Measurements from ENCODE around the gene AMIGO3. TPM values are rescaled to one million over a fixed set of nuclear protein-coding genes. Genes with fewer than 3 reads are reported as not detected.

The AMIGO3 gene
- total and polyA plus RNA-seq, 4 donors = 0.11 to 1.1 TPM; not detected in 2

DNA sequence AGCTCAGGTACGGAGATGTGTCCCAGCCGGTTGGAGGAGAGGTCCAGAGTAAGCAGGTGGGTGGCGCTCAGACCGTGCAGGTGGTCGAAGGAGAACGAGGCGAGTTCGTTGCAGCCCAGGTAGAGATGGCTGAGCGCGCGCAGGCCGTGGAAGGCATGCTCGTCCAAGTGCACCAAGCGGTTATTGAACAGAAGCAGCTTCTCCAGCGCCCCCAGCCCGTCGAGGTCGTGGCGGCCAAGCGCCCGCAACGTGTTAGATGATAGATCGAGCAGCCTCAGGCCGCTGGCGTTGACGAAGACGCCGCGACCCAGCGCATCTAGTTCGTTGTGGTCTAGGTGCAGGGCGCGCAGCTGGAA is 648 bp downstream of the AMIGO3 start:
- Histone ChIP-seq H3K27me3 (ENCODE audit: control insufficient read depth in 4 of 4, insufficient read depth in 4 of 4, low read length in 3 of 4) (no peaks in the 10 kb centered on the region), H3K27ac (ENCODE audit: low read depth in 1 of 2, low read length in 2 of 2) (no peak overlapping the region), H3K9me3 (ENCODE audit: control insufficient read depth in 4 of 4, low read length in 3 of 4) (no peaks in the 10 kb centered on the region), H3K4me1 (ENCODE audit: control insufficient read depth in 4 of 4, insufficient read depth in 4 of 4, low read length in 3 of 4) (peaks cover 4 to 29% (median 18%) of the 10 kb centered on the region in 4 donors), H3K4me3 (ENCODE audit: low read depth in 1 of 3, low read length in 3 of 3) (peak overlapping the region in 1 of 3 donors; percentile 6), H3K9ac (ENCODE audit: low read depth in 1 of 2, low read length in 2 of 2) (no peak overlapping the region), H3K36me3 (ENCODE audit: control insufficient read depth in 4 of 4, insufficient read depth in 3 of 4, low read depth in 1 of 4, low read length in 3 of 4) (peaks cover 6 to 54% (median 19%) of the 10 kb centered on the region in 4 donors)
- 35% methylated on average over 33 of the region's 33 CpGs for WGBS
- no peak for TF ChIP-seq SP1 (IDR thresholded peaks at IDR 0.05)
- TF ChIP-seq RXRA (IDR thresholded peaks at IDR 0.05) = no peak
- TF ChIP-seq FOXA1 (IDR thresholded peaks at IDR 0.05) = peak; percentile 9
- TF ChIP-seq HNF4A (conservative IDR thresholded peaks at IDR 0.05) = no peak
- no peak for TF ChIP-seq HNF4G (IDR thresholded peaks at IDR 0.05)
- TF ChIP-seq, protein P1, sequence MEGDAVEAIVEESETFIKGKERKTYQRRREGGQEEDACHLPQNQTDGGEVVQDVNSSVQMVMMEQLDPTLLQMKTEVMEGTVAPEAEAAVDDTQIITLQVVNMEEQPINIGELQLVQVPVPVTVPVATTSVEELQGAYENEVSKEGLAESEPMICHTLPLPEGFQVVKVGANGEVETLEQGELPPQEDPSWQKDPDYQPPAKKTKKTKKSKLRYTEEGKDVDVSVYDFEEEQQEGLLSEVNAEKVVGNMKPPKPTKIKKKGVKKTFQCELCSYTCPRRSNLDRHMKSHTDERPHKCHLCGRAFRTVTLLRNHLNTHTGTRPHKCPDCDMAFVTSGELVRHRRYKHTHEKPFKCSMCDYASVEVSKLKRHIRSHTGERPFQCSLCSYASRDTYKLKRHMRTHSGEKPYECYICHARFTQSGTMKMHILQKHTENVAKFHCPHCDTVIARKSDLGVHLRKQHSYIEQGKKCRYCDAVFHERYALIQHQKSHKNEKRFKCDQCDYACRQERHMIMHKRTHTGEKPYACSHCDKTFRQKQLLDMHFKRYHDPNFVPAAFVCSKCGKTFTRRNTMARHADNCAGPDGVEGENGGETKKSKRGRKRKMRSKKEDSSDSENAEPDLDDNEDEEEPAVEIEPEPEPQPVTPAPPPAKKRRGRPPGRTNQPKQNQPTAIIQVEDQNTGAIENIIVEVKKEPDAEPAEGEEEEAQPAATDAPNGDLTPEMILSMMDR (IDR thresholded peaks at IDR 0.05; ENCODE audit: low read depth, low read length, missing input control) = no peak
- no peak for TF ChIP-seq GABPA (IDR thresholded peaks at IDR 0.05 in 1 of 2, conservative IDR thresholded peaks at IDR 0.05 in 1 of 2)
- TF ChIP-seq JUND (IDR thresholded peaks at IDR 0.05) = no peak
- no peak for TF ChIP-seq NR2F2 (IDR thresholded peaks at IDR 0.05)
- no peak for DNase-seq (ENCODE audit: low spot score)

DNA sequence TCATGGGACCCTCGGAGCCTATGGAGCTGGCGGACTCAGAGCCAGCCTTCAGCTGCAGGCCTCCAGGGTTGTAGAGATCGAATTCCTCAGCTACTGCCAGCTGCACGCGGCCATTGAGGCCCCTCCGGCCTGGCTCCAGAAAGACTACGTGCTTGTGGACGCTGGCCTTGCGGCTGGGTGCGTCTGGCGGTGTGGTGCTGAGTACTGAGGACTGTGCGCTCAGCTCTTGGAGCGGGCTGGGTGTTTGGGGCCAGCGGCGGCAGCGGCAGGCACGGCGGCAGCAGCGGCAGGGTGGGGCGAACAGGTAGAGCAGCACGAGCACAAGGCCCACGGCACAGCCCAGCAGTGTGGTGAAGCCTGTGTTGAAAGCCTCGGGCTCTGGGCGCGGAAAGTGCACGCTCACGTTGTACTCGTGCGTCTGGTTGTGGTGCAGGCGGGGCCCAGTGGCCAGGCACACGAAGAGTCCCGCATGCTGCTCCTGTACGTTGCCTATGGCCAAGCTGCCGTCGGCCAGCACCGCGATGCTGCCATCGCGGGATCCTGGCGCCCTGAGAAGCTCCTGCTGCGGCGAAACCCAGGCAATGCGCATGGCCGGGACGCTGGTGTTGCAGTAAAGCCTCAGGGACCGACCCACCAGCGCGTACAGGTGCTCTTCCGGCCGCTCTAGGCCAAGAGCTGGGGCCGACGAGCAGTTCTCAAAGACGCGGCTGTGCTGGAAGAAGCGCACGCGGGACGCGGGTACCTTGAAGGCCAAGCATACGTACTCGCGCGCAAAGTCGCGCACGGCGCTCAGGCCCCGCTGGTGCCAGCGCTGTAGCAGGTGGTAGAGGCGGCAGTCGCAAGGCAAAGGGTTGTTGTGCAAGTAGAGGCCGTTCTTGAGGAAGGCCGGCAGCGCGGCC is 1.3 kb downstream of the AMIGO3 start:
- H3K9me3 ChIP-seq (ENCODE audit: control insufficient read depth in 4 of 4, low read length in 3 of 4) = no peaks in the 10 kb centered on the region
- peaks cover 4 to 27% (median 16%) of the 10 kb centered on the region in 4 donors for H3K4me1 ChIP-seq (ENCODE audit: control insufficient read depth in 4 of 4, insufficient read depth in 4 of 4, low read length in 3 of 4)
- no peak overlapping the region for H3K4me3 ChIP-seq (ENCODE audit: low read depth in 1 of 3, low read length in 3 of 3)
- 82% methylated on average over 75 of the region's 75 CpGs for WGBS
- TF ChIP-seq, protein P2, sequence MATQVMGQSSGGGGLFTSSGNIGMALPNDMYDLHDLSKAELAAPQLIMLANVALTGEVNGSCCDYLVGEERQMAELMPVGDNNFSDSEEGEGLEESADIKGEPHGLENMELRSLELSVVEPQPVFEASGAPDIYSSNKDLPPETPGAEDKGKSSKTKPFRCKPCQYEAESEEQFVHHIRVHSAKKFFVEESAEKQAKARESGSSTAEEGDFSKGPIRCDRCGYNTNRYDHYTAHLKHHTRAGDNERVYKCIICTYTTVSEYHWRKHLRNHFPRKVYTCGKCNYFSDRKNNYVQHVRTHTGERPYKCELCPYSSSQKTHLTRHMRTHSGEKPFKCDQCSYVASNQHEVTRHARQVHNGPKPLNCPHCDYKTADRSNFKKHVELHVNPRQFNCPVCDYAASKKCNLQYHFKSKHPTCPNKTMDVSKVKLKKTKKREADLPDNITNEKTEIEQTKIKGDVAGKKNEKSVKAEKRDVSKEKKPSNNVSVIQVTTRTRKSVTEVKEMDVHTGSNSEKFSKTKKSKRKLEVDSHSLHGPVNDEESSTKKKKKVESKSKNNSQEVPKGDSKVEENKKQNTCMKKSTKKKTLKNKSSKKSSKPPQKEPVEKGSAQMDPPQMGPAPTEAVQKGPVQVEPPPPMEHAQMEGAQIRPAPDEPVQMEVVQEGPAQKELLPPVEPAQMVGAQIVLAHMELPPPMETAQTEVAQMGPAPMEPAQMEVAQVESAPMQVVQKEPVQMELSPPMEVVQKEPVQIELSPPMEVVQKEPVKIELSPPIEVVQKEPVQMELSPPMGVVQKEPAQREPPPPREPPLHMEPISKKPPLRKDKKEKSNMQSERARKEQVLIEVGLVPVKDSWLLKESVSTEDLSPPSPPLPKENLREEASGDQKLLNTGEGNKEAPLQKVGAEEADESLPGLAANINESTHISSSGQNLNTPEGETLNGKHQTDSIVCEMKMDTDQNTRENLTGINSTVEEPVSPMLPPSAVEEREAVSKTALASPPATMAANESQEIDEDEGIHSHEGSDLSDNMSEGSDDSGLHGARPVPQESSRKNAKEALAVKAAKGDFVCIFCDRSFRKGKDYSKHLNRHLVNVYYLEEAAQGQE (IDR thresholded peaks at IDR 0.05) = no peak
- no peak for TF ChIP-seq RXRA (IDR thresholded peaks at IDR 0.05)
- no peak for TF ChIP-seq TAF1 (conservative IDR thresholded peaks at IDR 0.05)
- TF ChIP-seq, protein P3, sequence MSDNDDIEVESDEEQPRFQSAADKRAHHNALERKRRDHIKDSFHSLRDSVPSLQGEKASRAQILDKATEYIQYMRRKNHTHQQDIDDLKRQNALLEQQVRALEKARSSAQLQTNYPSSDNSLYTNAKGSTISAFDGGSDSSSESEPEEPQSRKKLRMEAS (IDR thresholded peaks at IDR 0.05) = no peak
- no peak overlapping the region for H3K27ac ChIP-seq (ENCODE audit: low read depth in 1 of 2, low read length in 2 of 2)
- H3K27me3 ChIP-seq (ENCODE audit: control insufficient read depth in 4 of 4, insufficient read depth in 4 of 4, low read length in 3 of 4) = no peaks in the 10 kb centered on the region
- no peak for DNase-seq (ENCODE audit: low spot score)
- H3K9ac ChIP-seq (ENCODE audit: low read depth in 1 of 2, low read length in 2 of 2) = no peak overlapping the region
- H3K36me3 ChIP-seq (ENCODE audit: control insufficient read depth in 4 of 4, insufficient read depth in 3 of 4, low read depth in 1 of 4, low read length in 3 of 4) = peaks cover 6 to 60% (median 21%) of the 10 kb centered on the region in 4 donors
